Measurements from ENCODE around the gene CBFA2T3. TPM values are rescaled to one million over a fixed set of nuclear protein-coding genes. Genes with fewer than 3 reads are reported as not detected.

CBFA2T3 gene
- polyA plus RNA-seq, 4 donors, result 1.8 to 3.6 (median 3.5) TPM

DNA sequence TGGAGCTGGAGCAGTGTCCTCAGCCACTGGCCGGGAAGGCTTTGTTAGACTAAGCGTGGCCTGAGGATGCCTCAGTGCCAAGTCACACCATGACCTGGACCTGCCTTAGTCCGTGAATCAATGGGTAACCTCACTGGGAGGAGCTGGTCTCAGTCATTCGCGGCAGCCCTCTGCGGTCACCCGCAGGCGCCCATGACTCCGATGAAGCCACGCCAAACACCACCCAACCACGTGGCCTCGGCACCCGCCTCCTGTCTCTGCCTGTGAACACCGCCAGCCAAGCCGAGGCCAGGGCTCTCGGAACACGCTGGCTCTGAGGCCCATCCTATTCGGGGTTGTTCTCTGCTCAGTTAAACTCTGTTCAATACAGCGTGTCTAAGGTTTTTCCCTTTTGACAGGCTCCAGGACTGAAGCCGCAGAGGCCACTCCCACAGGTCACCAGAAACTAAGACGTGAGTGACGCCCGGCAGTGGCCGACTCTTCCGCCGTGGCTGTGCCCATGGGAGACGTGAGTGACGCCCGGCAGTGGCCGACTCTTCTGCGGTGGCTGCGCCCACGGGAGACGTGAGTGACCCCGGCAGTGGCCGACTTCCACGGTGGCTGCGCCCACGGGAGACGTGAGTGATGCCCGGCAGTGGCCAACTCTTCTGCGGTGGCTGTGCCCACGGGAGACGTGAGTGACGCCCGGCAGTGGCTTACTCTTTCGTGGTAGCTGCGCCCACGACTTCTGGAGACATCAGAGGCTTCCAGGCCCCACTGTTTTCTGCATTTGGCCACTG lies 93.7 kb downstream of the CBFA2T3 start:
- no peak for DNase-seq (ENCODE audit: low read depth in 4 of 4, low spot score in 2 of 4)

DNA sequence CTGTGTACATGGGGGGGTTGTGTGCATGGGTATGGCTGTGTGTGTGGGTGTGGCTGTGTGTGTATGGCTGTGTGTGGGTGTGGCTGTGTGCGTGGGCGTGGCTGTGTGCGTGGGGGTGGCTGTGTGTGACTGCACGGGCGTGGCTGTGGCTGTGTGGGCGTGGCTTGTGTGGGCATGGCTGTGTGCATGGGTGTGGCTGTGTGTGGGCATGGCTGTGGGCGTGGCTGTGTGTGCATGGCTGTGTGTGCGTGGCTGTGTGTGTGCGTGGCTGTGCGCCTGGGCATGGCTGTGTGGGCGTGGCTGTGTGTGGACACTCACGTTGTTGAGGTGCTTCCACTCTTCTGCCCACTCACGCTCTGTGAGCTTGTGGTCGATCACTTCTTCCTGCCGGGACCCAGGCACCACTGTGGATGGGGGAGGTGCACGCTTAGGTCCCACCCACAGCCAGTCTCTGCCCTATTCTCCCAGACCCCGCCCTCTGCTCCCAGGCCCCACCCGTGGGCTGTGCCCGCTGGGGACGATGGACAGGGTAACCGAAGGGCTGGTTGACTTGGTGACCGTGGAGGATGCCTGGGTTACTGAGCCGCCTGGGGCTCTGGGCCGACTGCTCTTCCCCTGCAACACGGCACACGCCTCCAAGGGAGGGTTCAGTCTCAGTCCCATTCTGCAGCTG lies 94.5 kb downstream of the CBFA2T3 start:
- DNase-seq (ENCODE audit: low read depth in 4 of 4, low spot score in 2 of 4), result no peak

- no peak for DNase-seq (ENCODE audit: low read depth in 4 of 4, low spot score in 2 of 4)
These were observed 95.2 kb downstream of the CBFA2T3 start for GRCh38 chr16:88881675-88882357.

DNA sequence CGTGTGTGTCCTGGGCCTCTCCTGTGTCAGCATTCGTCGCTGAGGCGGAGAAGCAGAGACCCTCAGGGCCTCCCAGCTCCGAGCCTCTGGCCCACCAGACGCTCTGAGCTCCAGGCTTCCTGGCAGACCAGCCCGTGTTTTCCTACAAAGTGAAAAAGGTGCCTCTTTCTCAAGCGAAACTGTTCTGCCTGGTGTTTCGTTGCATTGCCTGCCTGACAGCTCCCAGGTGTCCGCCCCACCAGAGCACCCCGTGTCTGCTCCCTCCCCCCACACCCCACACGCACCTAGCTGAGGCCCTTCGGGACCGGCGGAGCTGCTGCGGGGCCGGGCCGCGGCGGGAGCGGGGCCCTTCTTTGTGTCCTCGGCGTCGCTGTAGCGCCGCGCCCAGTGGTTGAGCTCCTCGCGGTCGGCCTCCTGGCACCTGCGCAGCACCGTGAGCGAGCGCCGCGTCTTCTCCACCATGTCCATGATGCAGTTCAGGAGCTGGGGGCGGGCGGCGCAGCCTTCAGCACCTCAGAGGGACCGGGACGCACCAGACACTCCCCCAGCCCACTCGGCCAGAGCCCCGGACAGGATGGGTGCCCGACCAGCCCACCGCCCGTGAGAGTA lies 95.9 kb downstream of the CBFA2T3 start:
- no peak for DNase-seq (ENCODE audit: low read depth in 4 of 4, low spot score in 2 of 4)

DNA sequence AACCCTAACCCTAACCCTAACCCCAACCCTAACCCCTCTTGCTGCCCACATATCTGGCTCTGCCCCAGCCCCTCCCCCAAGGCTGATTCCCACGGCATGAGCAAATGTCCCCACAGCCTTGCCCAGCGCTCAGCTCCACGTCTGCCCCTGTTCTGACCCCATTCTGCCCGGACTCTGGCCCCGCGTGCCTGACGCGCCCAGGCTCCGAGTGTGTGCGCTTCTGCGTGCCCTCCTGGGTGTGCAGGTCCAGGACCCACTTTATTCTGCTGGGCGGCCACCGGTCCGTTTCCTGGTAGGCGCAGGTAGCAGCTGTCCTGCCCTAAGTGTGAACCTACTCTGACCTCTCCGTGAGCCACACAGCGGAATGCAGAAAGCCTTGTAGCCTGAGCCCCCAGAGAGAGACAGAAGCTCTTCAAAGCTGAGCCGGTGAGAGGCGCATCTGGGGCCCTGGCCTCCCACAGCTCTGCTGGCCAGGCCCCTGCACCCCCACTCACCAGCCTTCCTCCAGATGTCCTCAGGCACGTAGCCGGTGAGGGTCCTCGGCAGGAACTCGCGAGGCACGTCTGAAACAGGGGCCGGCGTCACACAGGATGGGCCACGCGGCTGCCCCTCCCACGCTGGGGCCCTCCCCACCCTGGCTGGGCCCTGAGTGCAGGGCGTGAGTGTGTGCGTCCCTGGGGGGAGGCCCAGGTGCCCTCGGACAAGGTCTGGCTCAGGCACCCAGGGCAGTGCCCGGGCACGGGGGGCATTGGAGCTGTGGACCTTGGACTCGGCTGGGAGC lies 96.6 kb downstream of the CBFA2T3 start:
- DNase-seq (ENCODE audit: low read depth in 4 of 4, low spot score in 2 of 4), result no peak

DNA sequence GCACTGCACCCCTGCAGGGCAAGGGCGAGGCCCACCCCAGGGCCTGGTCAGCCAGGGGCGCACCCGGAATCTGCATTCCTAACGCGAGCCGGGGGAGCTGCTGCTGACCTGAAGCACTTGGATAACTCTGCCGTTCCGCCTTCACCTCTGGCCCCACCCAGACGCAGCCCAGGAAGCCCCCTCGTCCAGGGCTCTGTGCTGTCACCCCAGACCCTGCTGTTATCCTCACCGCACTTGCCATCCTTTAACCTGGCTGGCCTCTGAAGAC lies 97.3 kb downstream of the CBFA2T3 start:
- DNase-seq (ENCODE audit: low read depth in 4 of 4, low spot score in 2 of 4), result no peak

DNA sequence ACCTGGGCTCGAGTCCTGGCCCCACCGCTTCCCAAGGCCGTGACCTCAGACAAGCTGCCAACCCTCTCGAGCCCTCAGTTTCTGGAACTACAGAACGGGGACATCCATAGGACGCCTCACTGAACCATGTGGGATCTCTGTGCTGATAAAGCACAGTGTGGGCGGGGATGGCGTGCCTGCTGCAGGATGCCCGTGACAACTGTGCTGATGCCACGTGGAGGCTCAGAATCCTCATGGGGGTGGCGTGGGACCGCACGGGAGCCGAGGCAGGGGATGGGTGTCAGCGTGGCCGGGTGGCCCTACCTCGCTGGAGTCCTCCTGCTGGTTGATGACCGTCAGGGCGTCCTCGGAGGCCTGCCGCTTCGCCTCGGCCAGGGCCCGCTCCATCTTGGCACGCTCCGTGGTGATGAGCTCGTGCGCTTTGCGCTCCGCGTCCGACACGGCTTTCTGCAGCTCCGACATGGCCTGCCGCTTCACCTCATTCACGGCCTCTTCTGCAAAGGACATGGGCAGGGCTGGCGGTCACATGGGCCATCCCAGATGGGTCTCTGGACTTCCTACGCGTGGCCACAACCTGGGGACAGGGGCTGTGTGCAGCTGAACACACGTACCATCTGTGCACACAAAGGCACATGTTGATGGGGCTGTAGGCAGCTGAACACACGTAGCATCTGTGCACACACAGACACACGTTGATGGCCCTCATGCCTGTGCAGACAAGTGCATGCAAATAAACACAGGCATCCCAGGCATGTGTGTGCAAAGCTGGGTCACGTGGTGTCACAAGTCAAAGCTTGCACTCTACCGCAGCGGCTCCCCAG lies 97.8 kb downstream of the CBFA2T3 start:
- DNase-seq (ENCODE audit: low read depth in 4 of 4, low spot score in 2 of 4), result no peak

DNA sequence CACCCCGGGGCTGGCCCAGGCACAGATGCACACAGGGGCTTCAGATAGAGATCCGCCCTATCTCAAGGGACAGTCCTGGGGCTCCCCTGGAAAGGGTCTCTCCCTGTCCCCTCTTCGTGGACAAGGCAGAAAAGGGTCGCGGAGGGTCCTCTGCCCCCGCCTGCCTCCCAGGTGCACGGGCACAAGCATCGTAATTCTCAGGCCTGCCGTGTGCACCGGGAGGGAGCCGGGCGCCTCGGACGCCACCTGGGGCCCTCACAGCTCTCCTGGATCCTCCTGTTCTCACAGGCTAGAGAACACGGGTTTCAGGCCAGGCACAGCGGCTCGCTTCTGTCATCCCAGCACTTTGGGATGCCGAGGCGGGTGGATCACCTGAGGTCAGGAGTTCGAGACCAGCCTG lies 98.7 kb downstream of the CBFA2T3 start:
- no peak for DNase-seq (ENCODE audit: low read depth in 4 of 4, low spot score in 2 of 4)

DNA sequence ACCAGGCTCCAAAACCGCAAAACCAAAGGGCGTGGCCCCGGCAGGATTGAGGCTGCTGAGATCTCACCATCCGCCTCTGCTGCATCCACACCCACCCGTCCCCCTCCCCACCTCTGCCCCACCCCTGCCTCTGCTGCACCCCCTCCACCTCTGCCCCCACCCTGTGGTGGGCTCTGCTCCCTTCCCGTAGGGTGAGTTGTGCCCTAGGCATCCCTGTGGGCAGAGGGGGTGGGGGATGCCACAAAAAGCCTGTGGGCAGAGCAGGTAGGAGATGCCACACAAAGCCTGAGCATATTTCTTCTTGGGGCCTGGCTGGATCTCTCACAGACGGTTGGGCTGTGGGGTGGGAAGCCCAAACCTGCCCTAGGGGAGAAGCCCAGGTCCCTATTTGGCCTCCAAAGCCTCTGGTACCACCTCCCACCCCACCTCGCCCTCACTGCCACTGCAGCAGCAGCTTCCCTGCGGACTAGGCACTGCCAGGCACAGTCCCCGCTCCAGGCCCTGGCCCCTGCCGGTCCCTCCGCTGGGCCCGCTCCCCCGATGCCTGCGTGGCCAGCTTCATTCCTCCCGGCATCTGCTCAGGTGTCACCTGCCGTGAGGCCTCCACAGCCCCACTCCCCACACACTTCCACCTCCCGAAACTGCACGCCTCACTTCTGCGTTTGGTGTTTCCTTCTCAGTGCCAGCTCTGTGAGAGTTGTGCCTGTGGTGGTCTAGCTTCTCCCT lies 99.3 kb downstream of the CBFA2T3 start:
- DNase-seq (ENCODE audit: low read depth in 4 of 4, low spot score in 2 of 4), result no peak

GRCh38 chr16:88876942-88877526 lies 100.0 kb downstream of the CBFA2T3 start:
- no peak for DNase-seq (ENCODE audit: low read depth in 4 of 4, low spot score in 2 of 4)

DNA sequence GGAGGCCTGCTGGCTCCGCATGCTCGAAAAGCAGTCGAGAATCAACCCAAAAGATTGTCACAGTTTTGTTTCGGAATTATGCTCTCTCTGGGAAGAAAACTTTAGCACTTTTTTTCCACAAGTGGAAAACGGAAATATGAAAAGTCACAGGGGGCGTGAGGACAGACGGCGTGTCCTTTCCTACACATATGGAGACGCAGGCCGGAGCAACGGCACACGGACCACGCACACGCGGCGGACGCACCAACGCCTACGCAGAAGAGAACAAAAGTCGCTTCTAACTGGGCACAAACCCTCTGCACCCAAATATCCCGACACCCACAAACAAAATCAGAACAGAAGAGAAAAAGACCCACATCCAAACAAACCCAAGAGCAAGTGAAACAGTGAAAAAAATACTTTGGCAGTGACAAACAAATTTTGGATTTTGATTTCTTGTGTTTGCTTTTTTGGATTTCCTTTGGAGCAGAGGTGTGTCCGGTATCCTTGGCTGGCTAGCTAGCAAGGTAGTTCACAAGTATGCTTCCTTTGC lies 101.2 kb downstream of the CBFA2T3 start:
- no peak for DNase-seq (ENCODE audit: low read depth in 4 of 4, low spot score in 2 of 4)

DNA sequence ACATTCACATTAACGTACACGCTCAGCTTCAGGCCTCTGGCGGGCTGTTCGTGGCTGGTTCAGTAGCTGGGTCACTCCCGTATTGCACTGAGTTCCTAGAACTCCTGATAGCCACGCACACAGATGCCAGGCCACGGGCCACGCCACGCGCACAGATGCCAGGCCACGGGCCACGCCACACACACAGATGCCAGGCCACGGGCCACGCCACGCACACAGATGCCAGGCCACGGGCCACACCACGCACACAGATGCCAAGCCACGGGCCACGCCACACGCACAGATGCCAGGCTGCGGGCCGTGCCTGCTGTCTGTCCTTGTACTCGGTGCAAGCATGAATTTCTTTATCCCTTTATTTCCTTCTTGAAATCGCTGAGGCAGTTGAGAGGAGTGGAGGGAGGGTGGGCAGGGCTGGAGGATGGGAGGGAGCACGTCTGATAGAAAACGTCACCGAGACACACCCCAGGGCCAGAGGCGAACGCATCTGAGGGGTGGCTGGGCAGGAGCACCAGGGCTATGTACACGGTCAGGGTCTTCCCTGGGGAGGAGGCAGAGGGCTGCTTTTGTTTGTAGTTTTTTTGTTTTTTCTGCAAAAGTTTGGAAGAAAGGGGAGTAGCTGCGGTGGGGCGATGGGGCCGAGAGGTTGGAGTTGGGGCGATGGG lies 101.9 kb downstream of the CBFA2T3 start:
- no peak for DNase-seq (ENCODE audit: low read depth in 4 of 4, low spot score in 2 of 4)

GRCh38 chr16:88872650-88873331 lies 104.2 kb downstream of the CBFA2T3 start:
- no peak for DNase-seq (ENCODE audit: low read depth in 4 of 4, low spot score in 2 of 4)

- DNase-seq (ENCODE audit: low read depth in 4 of 4, low spot score in 2 of 4), result no peak
These were observed 105.1 kb downstream of the CBFA2T3 start for GRCh38 chr16:88871730-88872416.

DNA sequence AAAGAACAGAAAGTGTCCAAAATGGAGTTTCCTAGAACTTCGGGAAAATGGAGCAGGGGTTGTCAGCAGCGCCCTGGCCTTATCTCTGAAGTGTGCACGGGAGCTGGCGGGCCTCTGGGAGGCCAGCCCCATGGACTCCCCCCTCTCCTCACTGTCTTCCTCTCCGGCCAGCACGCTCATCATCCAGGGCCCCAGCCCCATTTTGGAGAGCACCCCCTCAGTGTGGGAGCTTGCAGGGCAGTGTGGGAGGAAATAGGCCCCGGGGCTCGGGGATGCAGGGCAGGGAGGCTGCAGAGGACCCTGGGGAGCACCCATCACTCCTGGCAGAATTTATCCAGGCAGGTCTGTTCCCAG lies 105.7 kb downstream of the CBFA2T3 start:
- DNase-seq (ENCODE audit: low read depth in 4 of 4, low spot score in 2 of 4), result no peak

DNA sequence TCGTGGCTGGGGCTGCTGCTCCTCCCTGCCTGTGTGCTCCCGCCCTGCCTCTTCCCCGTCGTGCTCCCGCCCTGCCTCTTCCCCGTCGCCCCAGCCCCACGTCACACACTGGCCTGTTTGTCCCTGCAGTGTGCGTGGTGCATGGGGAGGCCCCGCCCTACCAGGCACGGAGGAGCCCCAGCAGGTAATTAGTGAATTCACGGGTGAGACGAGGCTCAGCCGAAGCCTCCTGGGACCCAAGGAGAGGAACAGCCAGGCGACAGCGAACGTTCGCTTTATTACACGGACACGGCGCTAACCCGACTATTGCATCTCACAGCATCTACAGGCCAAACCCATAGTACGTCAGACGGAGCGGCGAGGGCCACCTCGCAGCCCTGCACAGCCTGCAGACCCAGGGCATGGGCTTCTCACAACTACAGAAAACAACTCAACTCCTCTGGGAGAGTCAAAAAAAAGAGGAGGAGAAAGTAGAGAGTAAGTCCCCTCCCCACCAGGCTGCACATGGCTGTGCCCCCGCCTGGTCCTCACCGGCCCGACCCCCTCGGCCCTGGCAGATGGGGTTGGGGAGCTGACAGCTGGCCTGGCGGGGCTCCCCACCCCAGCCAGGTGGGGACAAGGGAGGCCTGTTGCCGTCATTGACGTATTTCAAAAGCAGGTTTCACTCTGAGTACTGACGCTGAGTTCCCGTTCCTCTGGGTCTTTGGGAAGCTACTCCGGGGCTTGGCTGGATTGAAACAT lies 106.2 kb downstream of the CBFA2T3 start:
- no peak for DNase-seq (ENCODE audit: low read depth in 4 of 4, low spot score in 2 of 4)

DNA sequence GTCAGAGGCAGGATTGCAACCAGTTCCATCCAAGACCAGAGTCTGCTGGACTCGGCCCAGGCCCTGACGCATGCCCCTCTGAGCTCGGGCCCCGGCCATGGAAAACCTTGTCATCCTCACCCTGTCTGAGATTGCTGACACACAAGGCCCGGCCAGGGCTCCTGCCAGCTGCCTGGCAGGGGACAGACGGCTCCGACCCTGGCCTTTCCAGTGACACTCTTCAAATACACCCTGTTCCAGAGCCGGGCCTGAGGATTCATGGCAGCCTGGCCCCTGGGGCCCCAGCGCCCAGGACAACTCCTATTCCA lies 107.4 kb downstream of the CBFA2T3 start:
- DNase-seq (ENCODE audit: low read depth in 4 of 4, low spot score in 2 of 4), result no peak

Measured in left renal cortex interstitium (tissue), 4 donors.